ENCODE data around the gene UNC13B.

UNC13B gene

DNA sequence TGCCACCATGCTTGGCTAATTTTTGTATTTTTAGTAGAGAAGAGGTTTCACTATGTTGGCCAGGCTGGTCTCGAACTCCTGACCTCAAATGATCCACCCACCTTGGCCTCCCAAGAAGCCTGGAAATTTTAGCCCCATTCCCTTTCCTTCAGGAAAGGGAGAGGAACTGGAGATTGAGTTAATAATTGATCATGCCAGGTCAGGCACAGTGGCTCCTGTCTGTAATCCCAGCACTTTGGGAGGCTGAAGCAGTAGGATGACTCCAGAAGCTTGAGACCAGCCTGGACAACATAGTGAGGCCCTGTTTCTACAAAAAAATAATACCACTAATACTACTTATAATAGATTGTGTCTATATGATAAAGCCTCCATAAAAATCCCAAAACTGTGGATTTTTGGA, 124.6 kb downstream of the UNC13B start:
- peaks cover 12% of the 10 kb centered on the region for H3K4me1 ChIP-seq (ENCODE audit: control insufficient read depth, insufficient read depth, low read length)
- H3K9me3 ChIP-seq (replicated peaks; ENCODE audit: low read length), result no peaks in the 10 kb centered on the region
- no peaks in the 10 kb centered on the region for H3K27me3 ChIP-seq (ENCODE audit: control insufficient read depth, insufficient read depth, low read length)
- H3K4me3 ChIP-seq (ENCODE audit: low read length), result no peak overlapping the region
- no peaks in the 10 kb centered on the region for H3K36me3 ChIP-seq (ENCODE audit: insufficient read depth, low read length)
- no peak overlapping the region for H3K4me2 ChIP-seq (ENCODE audit: low read length)
- no peak overlapping the region for H3K9ac ChIP-seq (ENCODE audit: low read depth, low read length)

DNA sequence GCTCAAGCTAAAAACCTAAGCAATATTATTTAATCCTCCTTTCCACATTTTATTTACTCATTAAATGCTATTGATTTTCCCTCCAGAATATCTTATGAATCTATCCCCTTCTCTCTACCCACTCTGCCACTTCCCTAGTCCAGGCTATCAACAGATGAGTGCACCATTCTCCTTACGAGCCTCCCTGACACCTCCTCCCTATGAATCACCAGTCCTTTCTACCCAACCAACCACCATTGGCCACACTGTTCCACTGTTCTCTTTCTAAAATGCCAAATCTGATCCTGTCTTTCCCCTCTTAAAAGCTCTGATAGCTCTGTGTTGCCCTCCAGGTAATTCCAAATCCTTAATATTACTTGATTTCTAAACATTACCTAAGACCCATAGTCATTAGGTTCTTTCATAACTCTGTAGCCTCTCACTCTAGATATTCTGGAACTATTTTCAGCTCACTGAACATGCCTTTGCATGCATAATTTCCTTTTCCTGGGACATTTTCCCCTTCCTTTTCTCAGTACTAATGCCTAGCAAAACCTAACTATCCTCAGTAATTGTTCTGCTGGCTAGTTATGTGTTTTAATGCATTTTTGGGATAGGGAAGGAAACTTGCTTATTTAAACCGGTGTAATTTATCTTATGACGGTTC, 126.3 kb downstream of the UNC13B start:
- Histone ChIP-seq H3K36me3 (ENCODE audit: insufficient read depth, low read length) (no peaks in the 10 kb centered on the region), H3K4me1 (ENCODE audit: control insufficient read depth, insufficient read depth, low read length) (peaks cover 12% of the 10 kb centered on the region), H3K4me3 (ENCODE audit: low read length) (no peak overlapping the region), H3K9me3 (replicated peaks; ENCODE audit: low read length) (no peaks in the 10 kb centered on the region), H3K4me2 (ENCODE audit: low read length) (no peak overlapping the region), H3K27me3 (ENCODE audit: control insufficient read depth, insufficient read depth, low read length) (no peaks in the 10 kb centered on the region), H3K9ac (ENCODE audit: low read depth, low read length) (no peak overlapping the region)

- H3K27me3 ChIP-seq (ENCODE audit: control insufficient read depth, insufficient read depth, low read length), result no peaks in the 10 kb centered on the region
- H3K9me3 ChIP-seq (replicated peaks; ENCODE audit: low read length), result no peaks in the 10 kb centered on the region
- peaks cover 12% of the 10 kb centered on the region for H3K4me1 ChIP-seq (ENCODE audit: control insufficient read depth, insufficient read depth, low read length)
- no peak overlapping the region for H3K9ac ChIP-seq (ENCODE audit: low read depth, low read length)
- H3K4me2 ChIP-seq (ENCODE audit: low read length), result no peak overlapping the region
- H3K4me3 ChIP-seq (ENCODE audit: low read length), result no peak overlapping the region
- no peaks in the 10 kb centered on the region for H3K36me3 ChIP-seq (ENCODE audit: insufficient read depth, low read length)
These were observed 127.0 kb downstream of the UNC13B start for GRCh38 chr9:35288778-35289177.

- H3K9me3 ChIP-seq (replicated peaks; ENCODE audit: low read length), result no peaks in the 10 kb centered on the region
- H3K9ac ChIP-seq (ENCODE audit: low read depth, low read length), result no peak overlapping the region
- no peak overlapping the region for H3K4me3 ChIP-seq (ENCODE audit: low read length)
- H3K27me3 ChIP-seq (ENCODE audit: control insufficient read depth, insufficient read depth, low read length), result no peaks in the 10 kb centered on the region
- H3K4me1 ChIP-seq (ENCODE audit: control insufficient read depth, insufficient read depth, low read length), result peaks cover 6% of the 10 kb centered on the region
- H3K4me2 ChIP-seq (ENCODE audit: low read length), result no peak overlapping the region
- H3K36me3 ChIP-seq (ENCODE audit: insufficient read depth, low read length), result no peaks in the 10 kb centered on the region
These were observed 131.7 kb downstream of the UNC13B start for GRCh38 chr9:35293376-35293964.

- Histone ChIP-seq H3K36me3 (ENCODE audit: insufficient read depth, low read length) (no peaks in the 10 kb centered on the region), H3K4me1 (ENCODE audit: control insufficient read depth, insufficient read depth, low read length) (peaks cover 6% of the 10 kb centered on the region), H3K9ac (ENCODE audit: low read depth, low read length) (no peak overlapping the region), H3K27me3 (ENCODE audit: control insufficient read depth, insufficient read depth, low read length) (no peaks in the 10 kb centered on the region), H3K9me3 (replicated peaks; ENCODE audit: low read length) (no peaks in the 10 kb centered on the region), H3K4me3 (ENCODE audit: low read length) (no peak overlapping the region), H3K4me2 (ENCODE audit: low read length) (no peak overlapping the region)
These were observed 132.3 kb downstream of the UNC13B start for GRCh38 chr9:35294066-35294465.

- no peak overlapping the region for H3K4me2 ChIP-seq (ENCODE audit: low read length)
- H3K4me1 ChIP-seq (ENCODE audit: control insufficient read depth, insufficient read depth, low read length), result peaks cover 1% of the 10 kb centered on the region
- H3K27me3 ChIP-seq (ENCODE audit: control insufficient read depth, insufficient read depth, low read length), result no peaks in the 10 kb centered on the region
- H3K9me3 ChIP-seq (replicated peaks; ENCODE audit: low read length), result no peaks in the 10 kb centered on the region
- H3K9ac ChIP-seq (ENCODE audit: low read depth, low read length), result no peak overlapping the region
- H3K4me3 ChIP-seq (ENCODE audit: low read length), result no peak overlapping the region
- H3K36me3 ChIP-seq (ENCODE audit: insufficient read depth, low read length), result no peaks in the 10 kb centered on the region
These were observed 132.7 kb downstream of the UNC13B start for GRCh38 chr9:35294556-35294955.

DNA sequence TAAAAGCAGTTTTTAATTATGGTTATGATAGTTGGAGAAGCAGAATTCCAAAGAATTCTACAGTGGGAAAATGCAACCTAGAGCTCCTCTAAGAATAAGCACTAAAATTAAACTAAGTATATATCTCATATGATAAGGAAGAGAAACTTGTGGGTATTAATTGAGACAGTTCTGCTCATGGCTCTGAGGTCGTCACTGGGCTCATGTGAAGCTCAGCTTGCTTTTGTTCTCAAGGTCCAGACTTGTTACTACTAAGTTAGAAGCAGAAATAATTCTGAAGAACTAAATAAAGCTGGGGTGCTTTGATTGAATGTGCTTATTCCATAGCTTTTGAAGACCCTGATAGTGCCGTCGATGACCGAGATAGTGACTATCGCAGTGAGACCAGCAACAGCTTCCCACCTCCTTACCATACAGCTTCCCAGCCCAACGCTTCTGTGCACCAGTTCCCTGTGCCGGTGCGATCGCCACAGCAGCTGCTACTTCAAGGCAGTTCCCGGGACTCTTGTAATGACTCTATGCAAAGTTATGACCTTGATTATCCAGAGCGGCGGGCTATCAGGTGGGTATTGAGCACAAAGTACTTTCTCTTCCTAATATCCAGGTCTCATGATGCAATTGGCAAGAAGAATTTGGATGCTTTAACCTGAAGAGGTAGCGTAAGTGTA, 133.7 kb downstream of the UNC13B start:
- Histone ChIP-seq H3K27me3 (ENCODE audit: control insufficient read depth, insufficient read depth, low read length) (no peaks in the 10 kb centered on the region), H3K4me3 (ENCODE audit: low read length) (no peak overlapping the region), H3K4me2 (ENCODE audit: low read length) (no peak overlapping the region), H3K9ac (ENCODE audit: low read depth, low read length) (no peak overlapping the region), H3K36me3 (ENCODE audit: insufficient read depth, low read length) (no peaks in the 10 kb centered on the region), H3K9me3 (replicated peaks; ENCODE audit: low read length) (no peaks in the 10 kb centered on the region), H3K4me1 (ENCODE audit: control insufficient read depth, insufficient read depth, low read length) (no peaks in the 10 kb centered on the region)

DNA sequence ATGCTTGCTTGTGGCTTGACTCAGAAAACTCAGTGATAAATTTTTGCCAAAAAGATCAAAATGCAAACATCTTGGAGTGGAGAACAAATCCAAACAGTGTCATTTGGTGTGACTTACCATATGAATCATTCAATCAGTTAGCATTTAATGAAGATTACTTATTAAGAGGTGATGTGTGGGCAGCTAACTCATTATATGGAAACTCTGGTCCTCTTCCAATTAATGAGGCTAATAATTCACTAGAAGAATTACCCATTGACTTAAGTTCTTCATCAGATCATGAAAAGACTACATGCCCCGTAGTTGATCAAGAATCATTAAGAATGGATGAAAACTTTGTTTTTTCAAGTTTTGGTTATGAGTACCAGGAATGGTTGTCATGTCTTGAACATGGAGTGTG, 141.8 kb downstream of the UNC13B start:
- Histone ChIP-seq H3K36me3 (ENCODE audit: insufficient read depth, low read length) (no peaks in the 10 kb centered on the region), H3K4me1 (ENCODE audit: control insufficient read depth, insufficient read depth, low read length) (no peaks in the 10 kb centered on the region), H3K9ac (ENCODE audit: low read depth, low read length) (no peak overlapping the region), H3K4me3 (ENCODE audit: low read length) (no peak overlapping the region), H3K4me2 (ENCODE audit: low read length) (no peak overlapping the region), H3K9me3 (replicated peaks; ENCODE audit: low read length) (no peaks in the 10 kb centered on the region), H3K27me3 (ENCODE audit: control insufficient read depth, insufficient read depth, low read length) (no peaks in the 10 kb centered on the region)

GRCh38 chr9:35306283-35306682, 144.5 kb downstream of the UNC13B start:
- no peaks in the 10 kb centered on the region for H3K27me3 ChIP-seq (ENCODE audit: control insufficient read depth, insufficient read depth, low read length)
- H3K4me3 ChIP-seq (ENCODE audit: low read length), result no peak overlapping the region
- peaks cover 4% of the 10 kb centered on the region for H3K36me3 ChIP-seq (ENCODE audit: insufficient read depth, low read length)
- no peak overlapping the region for H3K9ac ChIP-seq (ENCODE audit: low read depth, low read length)
- H3K4me1 ChIP-seq (ENCODE audit: control insufficient read depth, insufficient read depth, low read length), result no peaks in the 10 kb centered on the region
- no peak overlapping the region for H3K4me2 ChIP-seq (ENCODE audit: low read length)
- no peaks in the 10 kb centered on the region for H3K9me3 ChIP-seq (replicated peaks; ENCODE audit: low read length)

- no peaks in the 10 kb centered on the region for H3K4me1 ChIP-seq (ENCODE audit: control insufficient read depth, insufficient read depth, low read length)
- no peak overlapping the region for H3K4me2 ChIP-seq (ENCODE audit: low read length)
- H3K36me3 ChIP-seq (ENCODE audit: insufficient read depth, low read length), result peaks cover 4% of the 10 kb centered on the region
- H3K27me3 ChIP-seq (ENCODE audit: control insufficient read depth, insufficient read depth, low read length), result no peaks in the 10 kb centered on the region
- H3K4me3 ChIP-seq (ENCODE audit: low read length), result no peak overlapping the region
- no peak overlapping the region for H3K9ac ChIP-seq (ENCODE audit: low read depth, low read length)
- no peaks in the 10 kb centered on the region for H3K9me3 ChIP-seq (replicated peaks; ENCODE audit: low read length)
These were observed 146.5 kb downstream of the UNC13B start for GRCh38 chr9:35308316-35308715.

GRCh38 chr9:35311891-35312639, 150.3 kb downstream of the UNC13B start:
- Histone ChIP-seq H3K4me2 (ENCODE audit: low read length) (no peak overlapping the region), H3K9ac (ENCODE audit: low read depth, low read length) (no peak overlapping the region), H3K4me3 (ENCODE audit: low read length) (no peak overlapping the region), H3K4me1 (ENCODE audit: control insufficient read depth, insufficient read depth, low read length) (no peaks in the 10 kb centered on the region), H3K9me3 (replicated peaks; ENCODE audit: low read length) (no peaks in the 10 kb centered on the region), H3K36me3 (ENCODE audit: insufficient read depth, low read length) (peaks cover 4% of the 10 kb centered on the region), H3K27me3 (ENCODE audit: control insufficient read depth, insufficient read depth, low read length) (no peaks in the 10 kb centered on the region)
